HFF-Myc (cell line): ENCODE data around the gene SLC17A2.

Experiments
- DNase-seq: peaks from one replicate; pipeline ENCODE4 v3.0.0-alpha.2; 2011; ENCODE audit warnings: low read depth; ENCODE audit errors: extremely low read depth
- H3K4me3 ChIP-seq: replicated peaks from 2 replicates; pipeline ENCODE4 v1.5.1; 2011; ENCODE audit warnings: low read depth, mild to moderate bottlenecking, control low read depth, low read length
- CTCF ChIP-seq: IDR thresholded peaks from 2 replicates; pipeline ENCODE4 v1.5.1; 2012; ENCODE audit warnings: mild to moderate bottlenecking, low read depth, low read length, control low read depth; ENCODE audit errors: missing control alignments

The SLC17A2 gene

GRCh38 chr6:25928562-25929324 is 1.7 kb downstream of the SLC17A2 start:
- no peak overlapping the region for H3K4me3 ChIP-seq
- TF ChIP-seq CTCF, result no peak
- DNase-seq, result no peak

- no peak for TF ChIP-seq CTCF
- DNase-seq, result no peak
- H3K4me3 ChIP-seq, result no peak overlapping the region
Observed at GRCh38 chr6:25927756-25928216, 2.7 kb downstream of the SLC17A2 start.

GRCh38 chr6:25927178-25927577 is 3.3 kb downstream of the SLC17A2 start:
- DNase-seq, result no peak
- TF ChIP-seq CTCF, result no peak

GRCh38 chr6:25925876-25926275 is 4.6 kb downstream of the SLC17A2 start:
- no peak for TF ChIP-seq CTCF
- H3K4me3 ChIP-seq, result no peak overlapping the region
- no peak for DNase-seq

More at GRCh38 chr6:25927178-25927577, 3.3 kb downstream of the SLC17A2 start:
- no peak overlapping the region for H3K4me3 ChIP-seq

- no peak for DNase-seq
- no peak overlapping the region for H3K4me3 ChIP-seq
- TF ChIP-seq CTCF, result no peak
Observed at GRCh38 chr6:25922301-25922700, 8.2 kb downstream of the SLC17A2 start.

- TF ChIP-seq CTCF, result no peak
- no peak overlapping the region for H3K4me3 ChIP-seq
- DNase-seq, result no peak
Observed at GRCh38 chr6:25921525-25922203, 8.8 kb downstream of the SLC17A2 start.
